Activated T-helper 1 cell treated with anti-CD3 and anti-CD28 coated beads, Interleukin-12 subunit alpha, Interleukin-12 subunit beta, Interleukin-2, Interleukin-4 antibody, amounts not matched to agents 30 ng/mL and 10 ng/mL and 1 ng/mL, durations not matched to agents 14 hours and 24 hours and 36 hours (primary cell): ENCODE results near the gene TSGA10IP. TPM values are rescaled to one million over a fixed set of nuclear protein-coding genes. Genes with fewer than 3 reads are reported as not detected.

Source experiments
- total RNA-seq: library from RNA; stranded (reverse); gene quantifications from 2 replicates; pipeline ENCODE4 v1.2.3, GENCODE V29; 2022

Gene TSGA10IP
- total RNA-seq, 1 donor from 2014 or later = not detected

Other genes starting within 250 kb of the TSGA10IP start
- gene KAT5, start 233.2 kb upstream of the TSGA10IP start, total RNA-seq = 68.1 and 75.0 TPM in 2 replicates
- 87.6 and 89.0 TPM in 2 replicates for gene RNASEH2C, start 224.7 kb upstream of the TSGA10IP start, total RNA-seq
- 17.4 and 19.2 TPM in 2 replicates for gene AP5B1, start 164.5 kb upstream of the TSGA10IP start, total RNA-seq
- 0.10 and 0.36 TPM in 2 replicates for gene OVOL1, start 158.4 kb upstream of the TSGA10IP start, total RNA-seq
- gene SNX32, start 111.5 kb upstream of the TSGA10IP start, total RNA-seq = 1.6 and 1.9 TPM in 2 replicates
- gene CFL1, start 87.3 kb upstream of the TSGA10IP start, total RNA-seq = 1,020 and 1,061 TPM in 2 replicates
- 77.7 and 79.6 TPM in 2 replicates for gene MUS81, start 85.0 kb upstream of the TSGA10IP start, total RNA-seq
- gene EFEMP2, start 72.7 kb upstream of the TSGA10IP start, total RNA-seq = 6.5 and 7.9 TPM in 2 replicates
- 5.7 and 7.4 TPM in 2 replicates for gene CTSW, start 65.6 kb upstream of the TSGA10IP start, total RNA-seq
- gene FIBP, start 57.0 kb upstream of the TSGA10IP start, total RNA-seq = 86.8 and 93.2 TPM in 2 replicates
- gene CCDC85B, start 54.8 kb upstream of the TSGA10IP start, total RNA-seq = 66.7 and 70.8 TPM in 2 replicates
- gene FOSL1, start 45.1 kb upstream of the TSGA10IP start, total RNA-seq = 31.7 and 33.5 TPM in 2 replicates
- 18.5 and 21.4 TPM in 2 replicates for gene C11orf68, start 26.4 kb upstream of the TSGA10IP start, total RNA-seq
- gene DRAP1, start 26.1 kb upstream of the TSGA10IP start, total RNA-seq = 119 and 129 TPM in 2 replicates
- gene SART1, start 16.3 kb downstream of the TSGA10IP start, total RNA-seq = 110 TPM in 2 replicates
- gene EIF1AD, start 56.7 kb downstream of the TSGA10IP start, total RNA-seq = 69.0 and 70.7 TPM in 2 replicates
- 282 and 284 TPM in 2 replicates for gene BANF1, start 57.0 kb downstream of the TSGA10IP start, total RNA-seq
- 1.7 and 2.0 TPM in 2 replicates for gene CST6, start 66.5 kb downstream of the TSGA10IP start, total RNA-seq
- 0.18 and 0.76 TPM in 2 replicates for gene CATSPER1, start 81.0 kb downstream of the TSGA10IP start, total RNA-seq
- 0.34 TPM in 1 of 2 replicates, not detected in the other for gene GAL3ST3, start 103.7 kb downstream of the TSGA10IP start, total RNA-seq
- gene SF3B2, start 106.9 kb downstream of the TSGA10IP start, total RNA-seq = 267 TPM in 2 replicates
- gene PACS1, start 124.8 kb downstream of the TSGA10IP start, total RNA-seq = 80.4 and 89.5 TPM in 2 replicates